Mesangial cell (primary cell): Measurements from ENCODE around the gene GCSH. TPM values are rescaled to one million over a fixed set of nuclear protein-coding genes. Genes with fewer than 3 reads are reported as not detected.

ENCODE experiments used
- total RNA-seq: library from RNA; depleted of rRNA; stranded (reverse); fragments of >200 nt; gene quantifications from 2 replicates; pipeline ENCODE4 v1.2.3, GENCODE V29; 2015

Gene GCSH
- total RNA-seq = 14.1 and 23.5 TPM in 2 replicates

DNA sequence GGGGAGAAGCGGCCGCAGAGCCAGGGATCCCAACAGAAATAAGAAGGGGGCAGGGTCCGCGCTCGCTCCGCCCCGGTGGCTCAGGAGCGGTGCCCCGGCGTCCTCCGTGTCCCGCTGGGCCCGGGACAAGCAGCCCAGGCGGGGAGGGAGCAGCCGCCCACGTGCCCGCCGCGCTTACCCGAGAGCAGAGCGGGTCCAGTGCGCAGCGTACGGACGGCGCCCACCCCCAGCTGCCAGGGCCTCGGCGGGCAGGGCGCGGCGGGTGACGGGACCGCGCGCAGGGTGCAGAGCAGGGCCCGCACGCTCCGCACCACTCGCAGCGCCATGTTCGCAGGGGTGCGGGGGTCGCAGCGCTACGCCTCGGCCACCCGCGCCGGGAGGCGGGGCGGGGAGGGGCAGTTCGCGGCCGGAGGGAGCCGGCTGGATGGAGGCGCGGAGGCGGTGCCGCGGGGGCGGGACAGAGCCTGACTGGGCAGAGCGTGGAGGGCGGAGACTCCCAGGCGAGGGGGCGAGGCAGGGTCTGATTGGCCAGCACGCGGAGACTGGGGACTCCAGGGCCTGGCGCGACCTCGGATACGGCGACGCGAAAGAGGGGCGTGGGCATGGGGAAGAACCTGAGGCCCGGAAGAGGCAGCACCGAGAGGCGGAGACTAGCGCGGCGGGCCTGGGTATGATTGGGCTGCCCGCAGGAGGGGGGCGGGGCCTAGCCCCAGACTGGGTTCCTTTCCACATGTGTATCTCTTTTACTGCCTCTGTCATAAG lies at the start of gene GCSH:
Gene GCSH (minus strand): TSS at position 443 of the 762 bp plus-strand sequence. CDS start 117 bp downstream, at position 326.

DNA sequence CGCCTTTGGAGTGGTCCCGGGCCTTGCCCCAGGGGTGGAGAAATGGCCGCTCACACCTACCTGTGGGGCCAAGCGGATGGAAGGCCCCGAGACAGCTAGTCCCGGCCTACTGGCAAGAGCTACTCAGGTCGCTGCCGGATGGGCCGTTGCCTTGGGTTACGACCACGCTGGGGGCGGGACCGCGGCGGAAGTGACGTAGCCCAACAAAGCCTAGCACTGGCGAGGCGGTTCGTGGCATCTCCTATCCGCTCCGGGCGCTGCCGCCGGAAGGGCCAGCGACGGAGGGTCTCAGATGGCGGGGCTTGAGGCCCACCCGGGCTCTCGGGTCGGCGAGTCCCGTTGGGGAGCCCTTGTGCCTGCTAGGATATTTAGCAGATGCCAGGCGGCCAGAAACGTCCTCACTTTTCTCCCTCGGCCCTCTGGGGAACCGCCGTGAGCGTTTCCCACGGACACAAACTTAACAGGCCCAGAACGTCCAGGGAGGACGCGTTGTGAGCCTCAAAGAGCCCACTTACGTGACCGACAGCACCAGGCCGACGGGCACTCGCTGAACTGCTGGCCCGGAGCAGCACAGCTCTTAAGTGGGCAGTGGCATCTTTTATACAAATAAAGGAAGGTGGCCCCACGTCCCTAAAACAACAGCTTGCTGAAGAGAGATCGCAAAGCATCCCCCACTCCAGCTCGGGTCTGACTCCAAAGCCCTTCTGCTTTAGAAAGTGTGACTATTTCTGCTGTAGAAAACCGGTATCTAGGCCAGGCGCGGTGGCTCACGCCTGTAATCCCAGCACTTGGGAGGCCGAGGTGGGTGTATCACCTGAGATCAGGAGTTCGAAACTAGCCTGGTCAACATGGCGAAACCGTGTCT lies 18.9 kb downstream of the GCSH start, which contains the start of gene C16orf46:
Gene C16orf46 (minus strand): TSS at position 163 of the 865 bp plus-strand sequence. CDS start 13,283 bp downstream, outside the sequence.

DNA sequence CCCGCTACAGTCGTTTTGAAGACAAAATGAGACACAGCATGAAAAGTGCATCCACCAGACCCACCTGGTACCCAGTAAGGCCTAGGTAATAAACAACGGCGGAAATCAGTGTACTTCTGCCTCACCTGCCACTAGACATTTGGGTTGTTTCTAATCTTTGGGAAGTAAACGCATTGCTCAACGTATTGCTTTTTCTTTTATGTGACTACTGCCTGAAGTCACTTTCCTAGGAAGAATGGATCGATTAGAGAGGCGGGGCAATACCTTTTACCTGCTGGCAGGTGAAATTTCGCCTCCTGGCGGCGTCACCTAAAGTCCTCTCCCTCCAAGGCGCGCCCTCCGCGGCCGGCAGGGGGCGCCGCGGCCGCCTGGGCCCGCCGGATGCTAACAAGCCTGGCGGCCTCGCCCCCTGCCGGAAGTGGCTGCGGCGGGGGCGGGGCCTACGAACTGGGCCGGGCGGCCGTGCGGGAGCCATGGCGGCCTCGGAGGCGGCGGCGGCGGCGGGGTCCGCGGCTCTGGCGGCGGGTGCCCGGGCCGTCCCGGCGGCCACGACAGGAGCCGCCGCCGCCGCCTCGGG lies 60.7 kb downstream of the GCSH start, which contains the start of gene ATMIN:
Gene ATMIN (plus strand): TSS at position 445 of the 577 bp plus-strand sequence. CDS start 29 bp downstream, at position 474.

Other genes with a start within 250 kb of the GCSH start
- gene CMC2, start 89.5 kb downstream of the GCSH start, total RNA-seq = 35.4 and 71.0 TPM in 2 replicates
- gene CENPN, start 89.2 kb downstream of the GCSH start, total RNA-seq = 5.1 and 35.2 TPM in 2 replicates
- gene ATMIN, start 60.6 kb downstream of the GCSH start, total RNA-seq = 19.1 and 27.8 TPM in 2 replicates
- 0.49 and 1.9 TPM in 2 replicates for gene C16orf46, start 19.2 kb downstream of the GCSH start, total RNA-seq
- 0.16 and 1.1 TPM in 2 replicates for gene BCO1, start 142.3 kb upstream of the GCSH start, total RNA-seq
- gene GAN, start 218.6 kb upstream of the GCSH start, total RNA-seq = 3.6 and 5.3 TPM in 2 replicates